ENCODE measurements around the gene PSMG2. TPM values are rescaled to one million over a fixed set of nuclear protein-coding genes. Genes with fewer than 3 reads are reported as not detected.

The PSMG2 gene
- total RNA-seq, 2 experiments from 2014 or later, result 58.4 to 61.7 TPM

- POLR2A ChIA-PET, result interaction anchor here (1.2 to 1.9 kb wide), 2 partner anchors 26 to 134 kb away, joined by 5 to 8 read pairs; no protein-coding TSS in a partner anchor
- ATAC-seq (ENCODE audit: poor library complexity) (no peak), DNase-seq (no peak)
- H3K9me3 Mint-ChIP-seq, result no peaks in the 10 kb centered on the region
- H3K27me3 Mint-ChIP-seq, result no peaks in the 10 kb centered on the region
- Histone ChIP-seq H3K9me3 (ENCODE audit: control insufficient read depth in 1 of 2, insufficient read depth in 1 of 2, low read length in 2 of 2) (no peaks in the 10 kb centered on the region), H3K27me3 (ENCODE audit: control insufficient read depth in 1 of 2, insufficient read depth in 2 of 2, low read length in 2 of 2) (no peaks in the 10 kb centered on the region), H3K4me1 (ENCODE audit: insufficient read depth, low read length) (peaks cover 13% of the 10 kb centered on the region), H3K36me3 (ENCODE audit: insufficient read depth, low read length) (no peaks in the 10 kb centered on the region), H3K27ac (ENCODE audit: low read depth in 1 of 2, low read length in 2 of 2) (no peak overlapping the region), H3K4me3 (ENCODE audit: low read length) (no peak overlapping the region)
- H3K4me3 Mint-ChIP-seq, result no peak overlapping the region
- H3K4me1 Mint-ChIP-seq (ENCODE audit: low read depth), result peaks cover 23% of the 10 kb centered on the region
- no peak overlapping the region for H3K27ac Mint-ChIP-seq
- intact Hi-C loops (cut with DNase I, micrococcal nuclease), result no loop called here
- no peaks in the 10 kb centered on the region for H3K36me3 Mint-ChIP-seq (ENCODE audit: low read depth)
- TF ChIP-seq CTCF (IDR thresholded peaks at IDR 0.05), result no peak
- CTCF ChIA-PET, result no interaction called here
Observed at GRCh38 chr18:12749121-12749520, 46.3 kb downstream of the PSMG2 start.

- H3K27ac ChIP-seq (ENCODE audit: low read depth in 1 of 2, low read length in 2 of 2), result no peak overlapping the region
- DNase-seq, result peak in 4 of 14 experiments; percentile 5 to 42 (median 32)
- H3K4me3 ChIP-seq (ENCODE audit: low read length), result no peak overlapping the region
- Mint-ChIP-seq H3K27me3 (no peaks in the 10 kb centered on the region), H3K27ac (peak overlapping the region; percentile 61), H3K4me3 (peak overlapping the region; percentile 45), H3K9me3 (no peaks in the 10 kb centered on the region), H3K36me3 (ENCODE audit: low read depth) (no peaks in the 10 kb centered on the region), H3K4me1 (ENCODE audit: low read depth) (peaks cover 23% of the 10 kb centered on the region)
- peaks cover 13% of the 10 kb centered on the region for H3K4me1 ChIP-seq (ENCODE audit: insufficient read depth, low read length)
- ChIA-PET CTCF (interaction anchor here (0.6 to 0.9 kb wide), 2 partner anchors 184 to 357 kb away, joined by 3 to 4 read pairs; no protein-coding TSS in a partner anchor), POLR2A (interaction anchor here (1.2 to 1.9 kb wide), 3 partner anchors 25 to 198 kb away, joined by 3 to 8 read pairs (median 5); no protein-coding TSS in a partner anchor)
- H3K36me3 ChIP-seq (ENCODE audit: insufficient read depth, low read length), result no peaks in the 10 kb centered on the region
- H3K27me3 ChIP-seq (ENCODE audit: control insufficient read depth in 1 of 2, insufficient read depth in 2 of 2, low read length in 2 of 2), result no peaks in the 10 kb centered on the region
- ATAC-seq (ENCODE audit: poor library complexity), result peak; percentile 43
- H3K9me3 ChIP-seq (ENCODE audit: control insufficient read depth in 1 of 2, insufficient read depth in 1 of 2, low read length in 2 of 2), result no peaks in the 10 kb centered on the region
- intact Hi-C loops (cut with DNase I, micrococcal nuclease), result no loop called here
- TF ChIP-seq CTCF (IDR thresholded peaks at IDR 0.05), result no peak
Observed at GRCh38 chr18:12750076-12750714, 47.4 kb downstream of the PSMG2 start.

GRCh38 chr18:12750715-12751502, 48.1 kb downstream of the PSMG2 start:
- Histone ChIP-seq H3K27me3 (ENCODE audit: control insufficient read depth in 1 of 2, insufficient read depth in 2 of 2, low read length in 2 of 2) (no peaks in the 10 kb centered on the region), H3K36me3 (ENCODE audit: insufficient read depth, low read length) (no peaks in the 10 kb centered on the region), H3K9me3 (ENCODE audit: control insufficient read depth in 1 of 2, insufficient read depth in 1 of 2, low read length in 2 of 2) (no peaks in the 10 kb centered on the region), H3K27ac (ENCODE audit: low read depth in 1 of 2, low read length in 2 of 2) (no peak overlapping the region), H3K4me1 (ENCODE audit: insufficient read depth, low read length) (peaks cover 13% of the 10 kb centered on the region), H3K4me3 (ENCODE audit: low read length) (no peak overlapping the region)
- ATAC-seq (ENCODE audit: poor library complexity), result no peak
- CTCF ChIA-PET, result interaction anchor here (0.6 kb wide), 1 partner anchor 357 kb away, joined by 3 read pairs; no protein-coding TSS in a partner anchor
- peaks cover 23% of the 10 kb centered on the region for H3K4me1 Mint-ChIP-seq (ENCODE audit: low read depth)
- intact Hi-C loops (cut with DNase I, micrococcal nuclease), result no loop called here
- H3K36me3 Mint-ChIP-seq (ENCODE audit: low read depth), result no peaks in the 10 kb centered on the region
- TF ChIP-seq CTCF (IDR thresholded peaks at IDR 0.05), result no peak
- H3K27me3 Mint-ChIP-seq, result no peaks in the 10 kb centered on the region
- no peak for DNase-seq
- H3K4me3 Mint-ChIP-seq, result peak overlapping the region; percentile 25
- POLR2A ChIA-PET, result interaction anchor here (1.2 to 1.9 kb wide), 2 partner anchors 25 to 198 kb away, joined by 3 to 8 read pairs; no protein-coding TSS in a partner anchor
- no peaks in the 10 kb centered on the region for H3K9me3 Mint-ChIP-seq
- peak overlapping the region; percentile 61 for H3K27ac Mint-ChIP-seq

All from CD4-positive, alpha-beta T cell (primary cell).